Body of pancreas (tissue), 4 donors: ENCODE data around the gene PACRG.

Source experiments
- POLR2A ChIP-seq, 3 donors: fragments of 450-650 bp; IDR thresholded peaks; one replicate each; pipeline ENCODE4 v1.6.1; 2016; ENCODE audit warnings: antibody characterized with exemption in 3 of 3, mild to moderate bottlenecking in 2 of 3
- TF ChIP-seq, protein P1 (sequence below), 7 experiments: fragments of 450-650 bp in 4 of 7; fragments of 200-600 bp in 3 of 7; sonication (generic) in 3 of 7; IDR thresholded peaks; one replicate each; pipeline ENCODE4 v1.5.1; 2016 to 2019; ENCODE audit warnings: antibody characterized with exemption in 7 of 7

- TF ChIP-seq, protein P1, sequence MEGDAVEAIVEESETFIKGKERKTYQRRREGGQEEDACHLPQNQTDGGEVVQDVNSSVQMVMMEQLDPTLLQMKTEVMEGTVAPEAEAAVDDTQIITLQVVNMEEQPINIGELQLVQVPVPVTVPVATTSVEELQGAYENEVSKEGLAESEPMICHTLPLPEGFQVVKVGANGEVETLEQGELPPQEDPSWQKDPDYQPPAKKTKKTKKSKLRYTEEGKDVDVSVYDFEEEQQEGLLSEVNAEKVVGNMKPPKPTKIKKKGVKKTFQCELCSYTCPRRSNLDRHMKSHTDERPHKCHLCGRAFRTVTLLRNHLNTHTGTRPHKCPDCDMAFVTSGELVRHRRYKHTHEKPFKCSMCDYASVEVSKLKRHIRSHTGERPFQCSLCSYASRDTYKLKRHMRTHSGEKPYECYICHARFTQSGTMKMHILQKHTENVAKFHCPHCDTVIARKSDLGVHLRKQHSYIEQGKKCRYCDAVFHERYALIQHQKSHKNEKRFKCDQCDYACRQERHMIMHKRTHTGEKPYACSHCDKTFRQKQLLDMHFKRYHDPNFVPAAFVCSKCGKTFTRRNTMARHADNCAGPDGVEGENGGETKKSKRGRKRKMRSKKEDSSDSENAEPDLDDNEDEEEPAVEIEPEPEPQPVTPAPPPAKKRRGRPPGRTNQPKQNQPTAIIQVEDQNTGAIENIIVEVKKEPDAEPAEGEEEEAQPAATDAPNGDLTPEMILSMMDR (IDR thresholded peaks at IDR 0.05), result no peak
- TF ChIP-seq POLR2A (IDR thresholded peaks at IDR 0.05), result no peak
Observed at GRCh38 chr6:162971356-162971755, 243.6 kb downstream of the PACRG start.
